ENCODE measurements around the gene BARX2.

The BARX2 gene

DNA sequence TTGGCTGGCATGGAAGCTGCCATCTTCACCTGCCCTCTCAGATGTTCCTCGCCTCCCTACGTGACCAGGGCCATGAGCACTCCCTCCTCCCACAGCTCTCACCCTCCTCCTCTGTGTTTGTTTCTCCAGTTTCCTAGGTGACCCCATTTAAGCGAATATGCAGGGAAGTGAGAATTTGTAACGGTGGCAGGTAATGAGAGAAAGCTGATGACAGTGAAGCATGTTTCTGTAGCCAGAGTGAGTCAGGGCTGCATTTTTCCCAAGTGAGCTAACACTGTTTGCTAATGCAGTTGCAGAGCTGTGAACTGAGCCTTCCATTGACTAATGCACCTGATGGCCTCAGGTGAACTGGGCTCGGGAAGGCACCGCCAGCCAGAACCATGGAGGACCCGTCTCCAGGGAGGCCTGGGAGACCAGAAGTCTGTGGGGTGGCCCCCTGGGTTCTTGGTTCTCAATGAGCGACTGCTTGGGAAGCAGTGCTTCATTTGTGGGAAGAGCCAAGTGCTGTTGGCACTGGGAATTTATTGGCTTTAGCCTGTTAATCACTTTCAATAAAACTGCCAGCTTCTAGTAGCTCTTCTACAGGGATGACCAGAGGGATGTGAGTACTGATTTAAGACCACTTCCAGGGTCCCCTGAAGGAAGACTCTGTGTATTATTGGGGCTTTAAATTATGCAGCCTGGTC is 64.5 kb downstream of the BARX2 start:
- DNase-seq = no peak

DNA sequence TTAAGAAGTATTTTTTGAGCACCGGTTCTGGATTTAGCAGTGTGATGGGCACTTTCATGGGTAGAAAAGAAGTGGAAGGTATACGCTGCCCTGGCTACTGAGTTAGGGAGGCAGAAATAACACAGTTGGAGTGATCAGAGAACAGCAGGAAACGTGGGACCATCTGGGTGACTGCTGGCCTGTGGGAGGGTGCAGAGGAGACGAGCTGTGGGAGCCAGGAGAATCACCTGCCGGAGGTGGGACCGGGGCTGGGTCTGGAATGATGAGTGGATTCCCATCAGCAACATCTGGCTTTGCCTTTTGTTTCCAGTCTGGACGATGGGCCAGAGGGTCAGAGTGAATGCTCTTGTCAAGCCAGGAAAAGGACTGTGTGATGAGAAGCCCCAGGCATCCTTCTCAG is 66.5 kb downstream of the BARX2 start:
- DNase-seq = no peak

DNA sequence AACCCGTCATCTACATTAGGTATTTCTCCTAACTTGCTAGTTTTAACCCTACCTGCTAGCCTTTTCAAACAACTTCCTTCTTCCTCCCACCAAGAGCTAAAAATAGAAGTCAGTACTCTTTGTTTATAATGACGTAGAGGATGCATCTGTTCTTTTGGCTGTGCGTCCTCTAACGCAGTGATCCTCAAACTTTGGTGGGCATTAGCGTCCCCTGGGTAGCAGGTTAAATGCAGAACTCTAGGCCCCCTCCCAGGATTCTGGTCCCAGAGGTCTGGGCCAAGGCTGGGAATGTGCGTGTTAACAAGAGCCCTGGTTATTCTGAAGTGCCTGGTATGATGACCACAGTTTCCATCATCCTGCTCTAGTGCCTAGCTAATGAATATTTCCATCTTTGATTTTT is 67.6 kb downstream of the BARX2 start:
- DNase-seq = no peak

DNA sequence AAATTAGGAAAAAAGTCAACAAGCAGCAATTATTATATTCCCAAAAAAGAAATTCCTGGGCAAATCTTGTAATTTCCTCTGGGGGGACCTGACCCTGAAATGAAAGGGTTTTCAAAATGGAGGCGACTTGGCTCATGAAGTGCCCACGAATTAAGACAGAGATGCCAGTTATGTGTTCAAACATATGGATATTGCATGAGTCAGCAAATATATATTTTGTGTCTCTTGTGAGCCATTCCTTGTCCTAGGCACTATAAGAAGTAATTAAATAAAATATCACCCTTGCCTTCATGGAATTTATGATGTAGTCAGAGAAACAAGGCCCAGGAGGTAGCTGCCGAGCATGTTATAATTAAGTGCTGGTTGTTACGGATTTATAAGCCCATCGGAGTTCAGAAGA is 68.6 kb downstream of the BARX2 start:
- DNase-seq = no peak

DNA sequence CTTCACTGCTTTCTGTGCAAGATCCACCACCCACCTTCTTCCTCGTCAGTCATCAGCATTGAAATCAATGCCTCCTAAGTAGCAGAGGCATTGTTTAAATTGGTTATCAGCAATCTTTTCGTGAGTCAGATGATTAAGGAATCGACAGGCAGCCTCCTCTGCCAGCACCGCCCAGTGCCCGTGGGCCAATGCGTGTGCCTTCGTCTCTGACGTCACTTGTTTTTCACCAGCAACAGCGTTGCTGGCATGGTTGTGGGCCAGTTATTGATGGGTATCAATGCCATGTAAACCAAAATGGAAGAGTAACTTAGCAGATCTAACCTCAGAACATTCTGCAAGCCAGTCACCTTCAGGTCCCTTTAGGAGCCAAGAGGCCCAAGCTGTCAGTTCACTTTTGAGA is 69.6 kb downstream of the BARX2 start:
- DNase-seq = no peak

DNA sequence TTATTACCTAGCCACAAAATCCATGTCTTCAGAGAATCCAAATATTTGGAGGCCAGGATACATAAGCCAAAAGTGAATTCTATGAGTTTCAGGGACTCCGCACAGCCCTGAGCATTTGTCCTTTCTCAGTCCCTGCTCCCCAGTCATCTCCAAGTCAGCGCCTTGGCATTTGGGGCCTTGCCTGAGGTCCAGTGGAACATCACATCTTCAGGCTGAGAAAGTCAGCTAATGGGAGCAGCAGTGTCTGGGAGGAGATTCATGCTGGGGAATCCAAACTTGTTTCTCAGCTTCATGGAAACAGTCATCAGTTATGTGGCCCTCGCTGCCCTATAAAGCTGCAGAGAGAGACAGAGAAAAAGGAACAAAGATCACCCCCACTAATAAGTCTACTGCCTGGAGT is 70.9 kb downstream of the BARX2 start:
- no peak for DNase-seq

DNA sequence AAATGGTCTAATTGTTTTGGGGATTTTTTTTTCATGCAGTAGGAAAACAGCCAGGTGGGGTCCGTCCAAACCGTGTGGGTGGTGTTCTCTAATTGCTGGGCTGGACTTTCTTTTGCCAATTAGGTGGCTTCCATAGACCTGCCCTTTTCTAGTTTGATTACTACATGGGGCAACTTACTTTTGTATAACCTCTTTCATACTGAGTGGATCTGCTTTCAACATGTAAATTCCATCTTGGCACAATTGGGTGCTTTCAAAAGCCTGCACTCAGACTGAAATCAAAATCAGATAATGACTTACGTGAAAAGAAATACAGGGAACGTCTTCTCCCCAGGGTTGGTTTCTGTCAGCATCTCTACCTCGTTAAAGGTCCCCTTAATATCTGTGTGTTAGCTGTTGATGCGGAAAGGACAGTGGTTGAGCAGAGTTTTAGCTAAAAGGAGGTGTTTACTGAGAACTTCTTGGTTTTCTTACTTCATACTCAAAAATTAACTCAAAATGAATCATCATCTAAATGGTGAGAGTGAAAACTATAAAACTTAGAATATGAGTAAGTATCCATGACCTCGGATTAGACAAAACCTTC is 72.1 kb downstream of the BARX2 start:
- no peak for DNase-seq

DNA sequence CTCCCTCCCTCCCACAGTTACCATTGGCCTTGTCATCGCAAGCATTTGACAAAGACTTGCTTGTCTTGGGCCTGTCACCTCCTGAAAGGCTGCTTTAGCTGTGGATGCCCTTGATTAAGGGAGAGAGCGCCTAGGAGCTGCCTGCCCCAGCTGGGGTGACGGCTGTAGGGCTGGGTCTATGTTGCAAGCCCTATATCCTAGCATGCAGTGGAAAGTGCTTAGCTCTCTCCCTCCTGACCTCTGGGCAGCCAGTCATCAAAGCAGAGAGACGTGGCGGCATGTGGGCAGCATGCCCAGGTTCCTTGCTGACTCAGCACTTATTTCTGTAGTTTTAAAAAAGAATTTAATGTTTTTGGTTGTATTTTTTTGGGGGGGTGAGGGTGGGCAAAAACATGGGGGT is 75.9 kb downstream of the BARX2 start:
- DNase-seq = no peak

DNA sequence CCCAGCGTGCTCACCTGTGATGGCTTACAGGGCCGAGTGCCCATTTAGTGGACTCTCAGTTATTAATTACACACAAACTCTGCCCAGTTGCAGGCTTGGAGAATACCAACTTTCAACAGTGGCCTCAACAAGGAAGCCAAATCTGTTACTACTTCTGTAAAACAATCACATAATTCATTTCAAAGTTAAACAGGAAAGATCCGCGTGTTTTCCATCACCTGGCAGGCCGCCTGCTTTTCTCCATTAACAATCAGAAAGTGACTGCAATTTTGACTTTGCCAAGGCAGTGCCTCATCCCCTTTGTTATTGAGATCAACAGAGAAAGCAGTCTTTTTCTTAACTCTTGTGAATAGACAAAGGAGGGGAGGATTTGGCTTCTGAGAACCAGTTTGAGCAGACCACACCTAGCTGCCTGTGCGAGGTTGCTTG is 77.7 kb downstream of the BARX2 start:
- DNase-seq = no peak

DNA sequence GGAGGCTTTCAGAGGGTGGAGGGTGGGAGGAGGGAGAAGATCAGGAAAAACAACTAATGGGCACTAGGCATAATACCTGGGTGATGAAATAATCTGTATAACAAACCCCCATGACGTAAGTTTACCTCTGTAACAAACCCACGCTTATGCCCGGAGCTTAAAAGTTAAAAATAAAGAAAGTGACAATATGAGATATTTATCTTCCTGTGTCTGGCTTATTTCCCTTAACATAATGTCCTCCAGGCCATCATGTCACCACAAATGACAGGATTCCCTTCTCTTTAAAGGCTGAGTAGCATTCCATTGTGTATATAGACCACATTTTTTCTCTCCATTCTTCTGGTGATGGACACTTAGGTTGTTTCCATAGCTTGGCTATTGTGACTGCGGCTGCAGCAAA is 79.5 kb downstream of the BARX2 start:
- no peak for DNase-seq

DNA sequence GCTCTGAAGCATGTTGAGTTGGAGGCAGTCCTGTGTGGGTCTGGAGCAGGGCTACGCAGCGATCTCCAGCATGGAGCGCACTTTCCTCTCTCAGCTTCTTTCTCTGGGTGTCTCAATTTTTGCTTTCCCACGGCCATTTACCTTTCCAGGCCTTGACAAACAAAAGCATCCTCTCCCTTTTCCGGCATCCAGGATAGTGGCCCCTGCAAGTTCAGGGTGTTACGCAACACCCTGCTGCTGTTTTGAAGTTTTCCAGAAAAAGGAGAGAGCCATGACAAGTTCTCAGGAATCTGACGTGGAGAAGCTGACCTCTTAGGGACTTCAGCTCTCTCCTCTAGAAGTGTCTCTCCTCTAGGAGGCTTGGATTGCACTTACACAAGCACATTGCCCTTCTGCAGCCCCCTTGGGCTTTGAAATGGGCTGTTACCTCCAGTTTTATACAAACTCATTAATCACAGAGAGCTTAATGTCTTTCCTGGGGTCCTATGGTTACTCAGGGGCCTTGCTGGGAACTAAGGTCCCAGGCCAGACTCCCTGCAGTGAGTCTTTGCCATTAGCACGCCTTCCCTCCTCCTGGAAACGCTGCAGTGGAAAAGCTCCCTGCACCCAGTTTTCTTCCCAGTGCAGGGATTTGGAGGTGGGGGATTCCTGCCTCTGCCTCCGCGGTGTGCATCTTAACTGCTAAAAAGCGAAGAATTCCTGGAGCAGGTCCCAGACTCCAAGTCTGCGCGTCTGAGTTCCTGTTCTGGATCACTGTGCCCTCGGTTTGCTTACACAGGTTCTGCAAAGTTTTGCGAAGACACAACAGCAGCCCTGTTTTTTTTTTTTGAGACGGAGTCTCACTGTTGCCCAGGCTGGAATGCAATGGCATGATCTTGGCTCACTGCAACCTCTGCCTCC is 80.4 kb downstream of the BARX2 start:
- DNase-seq = no peak

DNA sequence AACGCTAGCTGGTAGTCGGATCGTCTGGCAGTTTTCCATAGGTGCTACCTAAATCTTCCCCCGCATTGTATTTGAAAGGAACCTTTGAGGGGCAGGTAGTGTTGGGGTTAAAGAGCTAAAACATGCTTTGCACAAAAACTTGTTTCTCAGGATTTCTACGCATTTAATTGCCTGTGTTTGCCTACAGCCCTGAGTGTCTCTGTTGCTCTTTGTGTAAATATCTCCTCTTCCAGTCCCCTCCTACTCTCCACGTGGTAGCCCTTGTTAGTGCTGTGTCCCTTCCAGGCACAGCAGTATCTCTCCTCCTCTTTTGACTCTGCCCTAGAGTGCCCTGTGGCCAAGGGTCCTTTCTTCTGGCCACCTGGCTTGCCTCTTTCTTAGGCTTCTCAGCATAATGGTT is 81.7 kb downstream of the BARX2 start:
- DNase-seq = no peak

DNA sequence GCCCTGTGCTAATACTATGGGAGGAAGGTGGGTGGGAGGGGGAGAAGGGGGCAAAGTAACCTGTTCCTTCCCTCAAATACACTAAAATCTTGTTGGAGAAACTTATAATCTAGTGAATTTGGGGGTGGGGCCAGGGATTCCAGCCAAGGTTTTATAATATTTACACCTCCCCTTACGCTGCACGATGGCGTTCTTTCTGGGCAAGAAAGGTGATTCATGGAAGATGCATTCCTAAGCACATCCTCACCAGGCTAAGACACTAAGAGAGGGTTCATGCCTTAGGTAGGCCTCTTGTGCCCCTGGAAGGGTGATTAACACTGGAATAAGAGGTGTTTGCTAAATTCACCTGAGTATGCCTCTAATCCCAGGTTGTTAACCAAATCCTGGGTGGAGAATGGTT is 82.6 kb downstream of the BARX2 start:
- DNase-seq = no peak

DNA sequence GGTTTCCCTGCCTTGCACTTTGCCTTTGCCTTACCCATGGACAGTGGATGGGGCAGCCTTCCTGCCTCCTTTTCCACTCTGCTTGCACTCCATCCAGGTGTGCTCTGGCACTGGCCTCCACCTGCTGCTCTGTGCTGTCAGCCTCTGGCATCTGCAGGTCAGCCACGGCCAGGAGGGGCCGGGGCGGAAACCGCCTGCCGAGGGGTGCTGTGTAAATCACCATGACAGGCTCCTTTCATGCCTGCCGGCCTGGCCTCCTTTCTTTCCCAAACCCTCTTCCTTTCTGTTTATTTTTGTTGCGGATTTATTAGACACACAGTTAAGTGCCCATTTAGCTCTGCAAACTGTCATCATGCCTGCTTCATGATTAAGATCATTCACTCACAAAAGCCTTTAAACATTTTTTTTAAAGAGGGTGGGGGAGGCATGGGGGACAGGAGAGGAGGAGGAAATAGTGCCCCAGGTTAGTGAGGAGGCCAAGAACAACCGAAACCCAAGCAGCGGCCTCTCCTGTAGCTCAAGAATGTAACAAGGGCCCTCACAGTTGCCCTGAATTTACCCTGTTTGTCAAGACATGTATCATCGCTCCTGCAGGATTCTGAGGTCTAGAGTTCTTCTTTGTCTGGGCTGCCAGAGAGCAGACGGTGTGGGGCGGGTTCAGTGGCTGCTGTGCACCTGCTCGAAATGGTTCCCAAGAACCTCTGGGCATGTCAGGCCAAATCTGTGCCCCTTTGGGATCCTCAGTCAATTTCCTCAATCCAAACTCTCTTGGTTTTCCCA is 83.3 kb downstream of the BARX2 start:
- no peak for DNase-seq

DNA sequence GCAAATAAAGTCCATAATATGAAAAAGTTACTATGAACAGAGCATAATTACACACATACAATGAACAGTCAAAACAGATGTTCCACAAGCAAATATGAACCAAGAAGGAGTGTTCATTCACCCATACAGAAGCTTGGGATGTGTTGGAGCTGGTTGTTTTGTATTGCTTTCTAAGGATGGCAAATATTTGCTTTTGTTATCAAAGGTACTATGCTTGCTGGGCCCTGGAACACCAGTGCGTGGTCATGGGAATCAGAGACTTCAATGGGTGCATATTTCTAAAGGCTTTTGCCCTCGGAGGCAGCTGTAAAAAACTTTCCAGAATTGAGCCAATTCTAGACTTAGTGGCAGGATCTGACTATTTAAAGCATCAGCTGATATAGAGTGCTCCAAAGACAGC is 85.1 kb downstream of the BARX2 start:
- DNase-seq = no peak

DNA sequence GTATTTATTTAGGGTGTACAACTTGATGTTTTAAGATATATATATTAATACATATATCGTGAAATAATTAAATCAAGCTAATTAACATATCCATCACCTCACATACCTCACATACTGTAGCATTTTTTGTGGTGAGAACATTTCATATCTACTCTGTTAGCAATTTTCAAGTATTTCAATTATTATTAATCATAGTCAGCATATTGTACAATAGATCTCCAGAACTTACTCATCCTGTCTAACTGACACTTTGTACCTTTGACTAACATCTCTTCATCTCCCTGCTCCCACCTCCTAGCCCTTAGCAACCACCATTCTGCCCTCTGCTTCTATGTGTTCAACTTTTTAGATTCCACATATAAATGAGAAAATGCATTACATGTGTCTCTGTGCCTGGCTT is 108.4 kb downstream of the BARX2 start:
- DNase-seq = no peak

DNA sequence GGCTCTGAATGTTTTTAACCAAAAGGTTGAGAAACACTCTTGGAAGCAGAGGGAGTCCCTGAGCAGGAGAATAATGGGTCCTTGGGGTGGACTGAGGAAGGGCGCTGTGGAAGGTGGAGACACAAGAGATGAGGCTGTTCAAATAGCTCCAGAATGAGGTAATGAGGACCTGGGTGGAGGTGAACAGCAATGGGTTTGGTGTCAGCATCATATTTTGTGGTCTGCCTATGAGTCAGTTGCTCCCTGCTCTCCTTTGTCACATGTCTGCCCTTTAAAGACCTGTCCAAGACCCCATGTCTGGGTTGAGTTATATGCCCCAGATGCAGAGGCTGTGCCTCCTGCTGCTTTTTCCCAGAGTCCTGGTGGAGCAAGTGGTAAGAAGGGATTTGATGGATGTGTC is 113.6 kb downstream of the BARX2 start:
- DNase-seq = no peak

DNA sequence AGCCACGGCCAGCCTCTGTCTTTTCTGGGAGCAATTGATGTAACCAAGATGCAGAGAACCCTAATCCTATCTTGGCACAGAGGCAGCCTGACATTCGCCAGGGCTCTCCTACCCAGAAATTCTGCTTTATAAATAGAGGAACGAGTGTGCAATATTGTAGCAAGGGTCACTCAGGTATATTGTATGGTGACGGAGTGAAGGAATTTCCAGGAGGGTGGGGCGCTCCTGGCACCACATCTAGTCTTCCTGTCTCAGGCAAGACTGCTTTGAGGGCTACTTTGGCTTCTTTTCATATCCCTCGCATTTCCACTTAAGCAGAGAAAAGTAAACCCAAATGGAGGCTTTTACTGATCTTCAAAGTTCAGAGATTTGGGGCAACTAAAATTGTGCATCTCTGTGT is 114.4 kb downstream of the BARX2 start:
- no peak for DNase-seq

DNA sequence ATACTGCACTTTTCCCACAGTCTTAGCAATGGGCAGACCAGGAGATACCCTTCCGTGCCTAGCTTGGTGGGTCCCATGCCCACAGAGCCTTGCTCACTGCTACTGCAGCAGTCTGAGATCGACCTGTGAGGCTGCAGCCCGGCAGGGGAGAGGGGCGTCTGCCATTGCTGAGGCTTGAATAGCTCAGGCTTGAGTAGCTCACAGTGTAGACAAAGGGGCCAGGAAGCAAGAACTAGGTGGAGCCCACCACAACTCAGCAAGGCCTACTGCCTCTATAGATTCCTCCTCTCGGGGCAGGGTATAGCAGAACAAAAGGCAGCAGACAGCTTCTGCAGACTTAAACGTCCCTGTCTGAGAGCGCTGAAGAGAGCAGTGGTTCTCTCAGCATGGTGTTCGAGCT is 118.1 kb downstream of the BARX2 start:
- DNase-seq = no peak
